Parathyroid adenoma (tissue), 2 donors: ENCODE results near the gene BTD.

ENCODE experiments used
- H2AFZ ChIP-seq: fragments of 300-600 bp; sonication (generic); one replicate; pipeline ENCODE4 v1.7.0; 2017; ENCODE audit warnings: antibody characterized with exemption, mild to moderate bottlenecking
- H3K27ac ChIP-seq: fragments of 300-600 bp; sonication (generic); one replicate; pipeline ENCODE4 v1.7.0; 2017
- H3K27me3 ChIP-seq: fragments of 300-600 bp; sonication (generic); one replicate; pipeline ENCODE4 v1.7.0; 2017; ENCODE audit warnings: low read length; ENCODE audit not compliant: control insufficient read depth, insufficient read depth
- H3K36me3 ChIP-seq: fragments of 300-600 bp; sonication (generic); one replicate; pipeline ENCODE4 v1.7.0; 2017; ENCODE audit warnings: low read length; ENCODE audit not compliant: control insufficient read depth, insufficient read depth
- H3K4me1 ChIP-seq: fragments of 300-600 bp; sonication (generic); one replicate; pipeline ENCODE4 v1.7.0; 2017; ENCODE audit warnings: control low read depth
- H3K4me2 ChIP-seq: fragments of 300-600 bp; sonication (generic); one replicate; pipeline ENCODE4 v1.7.0; 2017; ENCODE audit warnings: low read length
- H3K4me3 ChIP-seq: fragments of 300-600 bp; sonication (generic); one replicate; pipeline ENCODE4 v1.7.0; 2017; ENCODE audit warnings: low read depth, low read length
- H3K79me2 ChIP-seq: fragments of 300-600 bp; sonication (generic); one replicate; pipeline ENCODE4 v1.7.0; 2017; ENCODE audit warnings: control low read depth
- H3K9ac ChIP-seq: fragments of 300-600 bp; sonication (generic); one replicate; pipeline ENCODE4 v1.7.0; 2017; ENCODE audit warnings: mild to moderate bottlenecking
- H3K9me3 ChIP-seq: fragments of 300-600 bp; sonication (generic); one replicate; pipeline ENCODE4 v1.7.0; 2017; ENCODE audit warnings: low read length; ENCODE audit not compliant: control insufficient read depth
- TF ChIP-seq, protein P1 (sequence below): fragments of 300-600 bp; sonication (generic); IDR thresholded peaks from one replicate; pipeline ENCODE4 v1.7.0; 2017; ENCODE audit warnings: antibody characterized with exemption, mild to moderate bottlenecking
- donor health status: primary hyperparathyroidism.

Gene BTD

GRCh38 chr3:15575446-15575845 lies 26.1 kb upstream of the BTD start:
- Histone ChIP-seq H3K27me3 (no peaks in the 10 kb centered on the region), H3K79me2 (no peaks in the 10 kb centered on the region), H3K36me3 (no peaks in the 10 kb centered on the region)

GRCh38 chr3:15576475-15576874 lies 25.1 kb upstream of the BTD start:
- Histone ChIP-seq H3K4me3 (no peak overlapping the region), H3K4me1 (no peaks in the 10 kb centered on the region), H2AFZ (no peak overlapping the region), H3K9me3 (no peaks in the 10 kb centered on the region), H3K27me3 (no peaks in the 10 kb centered on the region), H3K36me3 (no peaks in the 10 kb centered on the region), H3K4me2 (no peak overlapping the region), H3K27ac (no peak overlapping the region), H3K79me2 (no peaks in the 10 kb centered on the region), H3K9ac (no peak overlapping the region)
- TF ChIP-seq, protein P1, sequence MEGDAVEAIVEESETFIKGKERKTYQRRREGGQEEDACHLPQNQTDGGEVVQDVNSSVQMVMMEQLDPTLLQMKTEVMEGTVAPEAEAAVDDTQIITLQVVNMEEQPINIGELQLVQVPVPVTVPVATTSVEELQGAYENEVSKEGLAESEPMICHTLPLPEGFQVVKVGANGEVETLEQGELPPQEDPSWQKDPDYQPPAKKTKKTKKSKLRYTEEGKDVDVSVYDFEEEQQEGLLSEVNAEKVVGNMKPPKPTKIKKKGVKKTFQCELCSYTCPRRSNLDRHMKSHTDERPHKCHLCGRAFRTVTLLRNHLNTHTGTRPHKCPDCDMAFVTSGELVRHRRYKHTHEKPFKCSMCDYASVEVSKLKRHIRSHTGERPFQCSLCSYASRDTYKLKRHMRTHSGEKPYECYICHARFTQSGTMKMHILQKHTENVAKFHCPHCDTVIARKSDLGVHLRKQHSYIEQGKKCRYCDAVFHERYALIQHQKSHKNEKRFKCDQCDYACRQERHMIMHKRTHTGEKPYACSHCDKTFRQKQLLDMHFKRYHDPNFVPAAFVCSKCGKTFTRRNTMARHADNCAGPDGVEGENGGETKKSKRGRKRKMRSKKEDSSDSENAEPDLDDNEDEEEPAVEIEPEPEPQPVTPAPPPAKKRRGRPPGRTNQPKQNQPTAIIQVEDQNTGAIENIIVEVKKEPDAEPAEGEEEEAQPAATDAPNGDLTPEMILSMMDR = no peak

More at GRCh38 chr3:15575446-15575845, 26.1 kb upstream of the BTD start:
- no peak overlapping the region for H3K4me2 ChIP-seq
- H3K9ac ChIP-seq = no peak overlapping the region
- H3K4me1 ChIP-seq = no peaks in the 10 kb centered on the region
- H3K4me3 ChIP-seq = no peak overlapping the region
- H2AFZ ChIP-seq = no peak overlapping the region
- H3K9me3 ChIP-seq = no peaks in the 10 kb centered on the region
- no peak overlapping the region for H3K27ac ChIP-seq
- TF ChIP-seq, protein P1 = no peak

DNA sequence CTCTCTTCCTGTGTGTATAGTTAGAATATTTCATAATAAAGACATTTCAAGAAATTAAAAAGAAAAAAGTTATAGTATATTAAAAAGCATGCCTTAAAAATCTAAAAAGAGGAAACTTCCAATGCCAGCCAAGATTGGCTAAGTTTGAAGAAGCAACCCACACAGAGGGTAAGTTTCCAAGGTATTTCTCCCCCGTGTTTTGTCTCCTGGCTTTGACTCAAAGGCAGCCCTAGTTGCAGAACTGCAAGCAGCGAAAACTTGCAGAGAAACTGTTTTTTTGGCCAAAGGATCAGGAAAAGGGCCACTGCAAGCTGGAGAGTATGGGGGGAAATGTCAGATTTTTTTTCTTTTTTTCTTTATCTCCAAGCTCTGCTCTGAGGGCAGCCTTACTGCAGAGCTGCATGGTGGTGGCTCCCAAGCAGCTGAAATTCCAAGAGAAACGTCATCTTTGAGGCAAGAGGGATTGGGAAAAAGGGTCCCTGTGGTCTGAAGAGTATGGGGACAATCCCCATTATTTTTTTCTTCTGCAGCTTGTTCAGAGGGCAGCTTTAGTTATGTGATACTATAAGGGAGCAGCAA lies 23.2 kb upstream of the BTD start:
- TF ChIP-seq, protein P1 = no peak
- no peak overlapping the region for H3K27ac ChIP-seq

GRCh38 chr3:15579051-15579450 lies 22.5 kb upstream of the BTD start:
- H2AFZ ChIP-seq = no peak overlapping the region
- H3K36me3 ChIP-seq = no peaks in the 10 kb centered on the region
- no peaks in the 10 kb centered on the region for H3K79me2 ChIP-seq
- no peaks in the 10 kb centered on the region for H3K27me3 ChIP-seq
- H3K9ac ChIP-seq = no peak overlapping the region
- H3K4me2 ChIP-seq = no peak overlapping the region
- H3K27ac ChIP-seq = no peak overlapping the region
- no peaks in the 10 kb centered on the region for H3K4me1 ChIP-seq
- no peaks in the 10 kb centered on the region for H3K9me3 ChIP-seq
- TF ChIP-seq, protein P1 = no peak
- H3K4me3 ChIP-seq = no peak overlapping the region

More for the DNA sequence above, 23.2 kb upstream of the BTD start:
- no peaks in the 10 kb centered on the region for H3K9me3 ChIP-seq
- no peak overlapping the region for H3K9ac ChIP-seq
- H3K36me3 ChIP-seq = no peaks in the 10 kb centered on the region
- no peaks in the 10 kb centered on the region for H3K4me1 ChIP-seq
- H3K4me3 ChIP-seq = no peak overlapping the region
- H2AFZ ChIP-seq = no peak overlapping the region
- H3K79me2 ChIP-seq = no peaks in the 10 kb centered on the region
- no peak overlapping the region for H3K4me2 ChIP-seq
- H3K27me3 ChIP-seq = no peaks in the 10 kb centered on the region
